Stimulated activated CD8-positive, alpha-beta memory T cell treated with anti-CD3 and anti-CD28 coated beads, Interleukin-15, amount 100 ng/mL, for 4 hours (primary cell): ENCODE results near the gene GUCA2A.
A peak's percentile ranks its signal among the peaks of the same experiment; 100 is the strongest.

Source experiments
- DNase-seq, 2 donors: peaks; one replicate each; pipeline ENCODE4 v3.0.0-alpha.2; 2020; ENCODE audit warnings: low read depth in 2 of 2

Gene GUCA2A

DNA sequence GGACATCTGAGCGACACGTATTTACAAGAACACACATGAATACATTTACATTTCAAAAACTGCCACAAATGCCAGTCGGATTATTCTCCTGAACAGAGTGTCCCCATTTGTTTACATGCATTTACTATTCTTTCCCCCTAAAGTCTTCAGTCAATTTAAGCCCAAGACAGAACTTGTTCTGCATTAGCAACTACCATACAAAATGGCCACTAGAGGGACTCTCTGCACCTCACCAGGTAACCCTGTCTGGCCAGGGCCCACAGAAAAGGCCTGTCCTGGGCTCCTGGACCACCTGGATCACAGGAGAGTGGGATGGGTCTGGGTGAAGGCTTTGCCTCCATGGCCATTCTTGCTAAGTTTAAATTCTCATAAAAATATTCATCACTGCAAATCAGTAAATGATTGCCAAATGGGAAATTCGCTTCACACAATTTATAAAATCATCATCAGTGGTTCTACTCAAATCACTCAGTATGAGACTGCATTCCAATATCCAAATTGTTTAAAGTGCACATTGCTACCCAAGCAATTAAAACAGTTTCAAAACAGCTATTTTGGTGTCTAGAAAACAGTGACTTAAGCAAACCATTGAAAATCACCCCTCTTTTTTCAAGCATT, 12.5 kb upstream of the GUCA2A start:
- no peak for DNase-seq

DNA sequence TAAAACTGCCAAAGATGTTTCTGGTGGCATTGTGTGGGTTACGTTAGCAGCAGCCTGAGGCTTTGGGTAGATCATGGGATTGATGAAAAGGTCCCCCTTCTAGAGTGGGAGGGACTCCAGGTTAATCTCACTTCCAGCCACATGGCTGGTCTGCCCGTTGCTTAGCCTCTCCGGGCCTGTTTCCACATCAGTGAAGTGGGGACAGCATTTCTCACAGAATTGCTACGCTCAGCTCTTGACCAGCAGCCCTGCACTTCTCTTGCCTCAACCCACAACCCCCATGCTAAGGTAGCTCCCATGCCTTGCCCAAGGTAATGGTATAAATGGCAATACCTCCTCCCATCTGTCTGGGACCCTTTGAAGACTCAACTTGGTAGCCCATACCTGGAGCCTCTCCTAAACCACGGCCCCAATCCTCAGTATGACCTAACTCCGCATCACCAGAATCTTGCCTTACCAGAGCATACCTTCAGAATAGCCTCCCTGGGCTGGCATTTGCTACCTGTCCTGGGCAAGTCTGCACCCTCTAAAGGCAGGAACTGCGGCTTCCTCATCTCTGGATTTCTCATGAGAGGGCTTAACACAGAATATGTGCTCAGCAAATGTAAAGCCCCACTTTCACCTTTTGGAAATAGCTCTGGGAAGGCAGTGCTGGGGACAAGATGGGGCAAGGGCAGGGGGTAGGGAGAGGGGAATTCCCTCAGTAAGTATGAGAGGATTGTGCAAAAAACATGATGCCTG, 10.9 kb upstream of the GUCA2A start:
- no peak for DNase-seq

DNA sequence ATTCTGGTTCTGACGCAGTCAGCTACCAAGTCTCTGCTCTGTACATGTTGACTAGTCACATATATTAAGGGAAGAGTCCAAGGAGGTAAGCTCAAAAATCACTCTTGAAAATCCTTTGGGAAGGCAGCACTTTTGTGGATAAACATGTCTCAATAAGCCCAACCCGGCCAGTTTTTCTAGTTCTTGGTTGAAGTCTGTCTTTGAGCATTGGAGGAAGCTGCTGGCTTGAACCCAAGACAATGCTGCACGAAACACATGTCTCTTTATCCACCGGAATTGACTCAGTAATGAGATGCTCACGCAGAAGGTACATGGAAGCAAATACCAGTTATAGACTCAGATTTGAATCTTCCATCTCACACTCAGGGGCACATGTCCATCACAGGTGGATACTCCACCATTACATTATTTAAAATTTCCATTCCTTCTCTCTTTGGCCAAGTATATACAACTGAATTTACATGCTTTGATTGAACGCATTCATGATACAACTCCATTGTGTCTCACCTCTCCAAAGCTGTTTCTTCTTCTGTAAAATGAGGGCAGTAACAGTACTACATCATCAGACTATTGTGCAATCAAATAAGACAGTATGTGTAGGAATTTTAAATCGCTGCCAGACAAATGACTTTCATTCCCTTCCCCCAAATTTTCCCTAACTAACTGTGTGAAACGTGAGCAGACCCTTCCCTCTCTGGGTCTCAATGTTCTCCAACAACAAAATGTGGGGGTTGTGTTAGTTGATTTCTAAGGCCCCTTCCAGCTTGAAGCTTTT, 9.6 kb upstream of the GUCA2A start:
- no peak for DNase-seq

DNA sequence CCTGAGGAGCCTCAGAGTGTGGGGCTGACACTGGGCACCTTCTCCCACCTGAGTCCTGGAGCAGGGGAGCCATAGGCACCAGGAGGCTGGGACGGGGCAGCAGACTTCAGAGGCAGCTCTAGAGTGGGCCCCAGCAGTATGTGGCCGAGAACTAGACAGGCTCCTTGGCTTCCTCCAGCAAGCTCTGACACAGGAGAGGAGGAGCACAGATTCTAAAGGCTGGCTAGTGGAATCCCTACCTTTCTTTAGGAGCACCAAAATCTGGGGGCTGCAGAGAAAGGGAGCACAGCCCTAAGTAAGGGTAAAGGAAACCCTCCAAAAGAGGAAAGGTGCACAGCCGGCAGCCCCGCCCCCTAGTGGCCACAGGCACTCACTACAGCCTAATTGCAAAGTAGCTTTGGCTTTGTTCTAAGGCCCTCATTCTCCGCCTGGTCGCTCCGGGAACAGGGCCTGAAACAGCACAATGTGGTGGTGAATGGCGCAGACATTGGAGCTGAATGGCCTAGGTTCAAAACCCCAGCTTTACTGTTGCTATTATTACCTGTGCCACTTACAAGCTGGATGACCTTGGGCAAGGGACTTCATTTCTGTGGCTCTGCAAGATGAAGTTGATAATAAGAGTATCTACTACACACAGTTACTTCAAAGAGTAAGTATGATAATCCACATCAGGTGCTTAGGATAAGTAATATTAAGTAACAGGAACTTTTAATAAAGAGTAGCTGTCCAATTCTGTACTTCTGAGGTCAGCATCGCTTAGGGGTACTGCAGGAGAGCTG, 8.8 kb upstream of the GUCA2A start:
- peak; percentile 32 to 42 for DNase-seq

DNA sequence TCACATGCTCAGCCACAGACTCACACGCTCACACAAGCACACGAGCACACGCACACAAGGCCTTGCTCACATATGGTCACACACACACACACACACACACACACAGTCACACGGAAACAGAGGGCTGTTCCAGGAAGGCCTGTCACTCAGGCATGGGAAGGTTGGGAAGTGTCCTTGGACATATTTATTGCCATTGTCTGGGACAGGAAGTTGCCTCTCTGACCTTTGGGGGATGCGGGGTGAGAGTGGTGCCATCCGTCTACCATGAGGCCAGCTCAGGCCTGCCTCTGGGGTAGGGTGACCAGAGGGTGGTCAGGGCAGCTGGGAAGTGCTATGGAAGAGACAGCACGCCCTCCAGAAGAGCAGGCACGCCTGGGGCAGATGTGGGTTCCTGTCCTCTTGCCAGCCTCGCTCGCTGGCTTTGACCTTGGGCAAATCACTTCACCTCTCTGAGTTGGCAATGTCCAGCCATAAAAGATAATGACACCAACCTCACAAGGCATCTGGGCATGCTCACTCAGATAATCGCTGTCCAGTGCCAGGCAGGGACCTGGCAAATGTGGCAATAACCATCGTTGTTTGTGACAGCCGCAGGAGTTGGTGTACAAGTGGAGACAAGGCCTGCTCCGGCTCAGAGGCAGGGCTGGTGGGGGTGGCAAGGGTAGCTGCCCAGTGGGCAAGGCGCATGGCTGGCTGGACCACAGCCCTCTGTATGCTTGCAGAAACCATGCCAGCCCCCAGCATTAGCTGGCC, 8.0 kb upstream of the GUCA2A start:
- no peak for DNase-seq

DNA sequence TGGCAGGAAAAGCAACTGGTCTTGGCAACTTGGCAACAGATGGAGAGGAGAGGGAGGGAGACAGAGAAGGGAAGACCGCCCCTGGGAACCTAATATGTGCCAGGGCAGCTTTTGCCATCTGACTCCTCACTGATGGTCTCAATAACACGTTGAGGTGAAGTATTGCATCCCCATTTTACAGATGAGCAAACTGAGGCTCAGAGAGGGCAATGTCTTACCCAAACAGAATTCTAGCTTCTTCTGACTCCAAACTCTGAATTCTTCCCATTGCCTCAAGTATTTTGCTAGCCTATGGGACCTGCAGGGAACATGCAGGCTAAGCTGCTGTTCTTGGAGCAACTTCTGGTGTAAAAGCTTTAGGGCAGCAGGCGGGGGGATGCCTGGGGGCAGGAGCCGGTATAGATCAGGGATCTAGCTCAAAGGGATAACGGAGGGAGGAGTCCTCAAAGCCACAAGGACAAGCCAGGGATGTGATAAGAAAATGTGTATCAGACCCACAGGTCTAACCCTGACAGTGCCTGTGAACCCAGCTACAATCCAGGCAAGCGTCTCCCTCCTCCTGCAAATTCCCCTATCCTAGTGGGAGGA, 7.2 kb upstream of the GUCA2A start:
- DNase-seq, result no peak

DNA sequence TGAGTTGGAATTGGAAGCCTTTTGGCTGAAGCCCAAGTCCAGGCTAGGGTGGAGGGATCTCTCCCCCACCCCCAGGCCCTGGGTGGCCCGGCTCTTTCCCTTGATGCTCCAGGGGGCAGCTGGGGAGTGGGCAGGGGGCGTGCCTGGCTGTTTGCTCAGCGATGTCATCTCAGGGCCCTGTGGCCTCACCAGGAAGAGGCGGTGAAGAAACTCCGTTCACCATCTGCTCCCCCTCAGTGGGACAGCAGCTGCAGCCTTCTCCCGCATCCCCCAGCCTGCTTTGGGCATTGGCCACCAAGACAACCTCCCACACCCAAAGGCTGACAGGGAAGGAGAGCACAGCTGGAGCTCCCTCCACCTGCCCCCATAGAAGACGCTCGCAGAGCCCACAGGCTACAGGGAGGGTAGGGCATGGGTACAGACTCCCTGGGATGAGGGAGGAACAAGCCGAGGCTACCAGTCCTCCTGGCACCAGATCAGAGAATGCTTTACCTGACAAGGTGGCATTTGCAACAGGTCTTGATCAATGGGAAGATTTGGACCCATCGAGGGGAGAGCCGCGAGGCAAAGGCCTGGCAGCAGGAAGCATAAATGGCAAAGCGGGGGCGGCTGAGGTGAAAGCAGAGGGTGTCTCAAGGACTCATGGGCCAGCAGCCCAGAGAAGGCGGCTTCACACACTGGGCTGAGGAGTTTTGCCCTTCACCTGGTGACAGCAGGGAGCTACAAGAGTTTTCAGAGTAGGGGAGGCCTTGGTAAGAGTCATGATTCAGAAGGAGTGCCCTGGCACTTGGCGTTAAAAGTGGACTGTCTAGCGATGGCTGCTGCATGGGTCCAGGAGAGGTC, 6.5 kb upstream of the GUCA2A start:
- no peak for DNase-seq

DNA sequence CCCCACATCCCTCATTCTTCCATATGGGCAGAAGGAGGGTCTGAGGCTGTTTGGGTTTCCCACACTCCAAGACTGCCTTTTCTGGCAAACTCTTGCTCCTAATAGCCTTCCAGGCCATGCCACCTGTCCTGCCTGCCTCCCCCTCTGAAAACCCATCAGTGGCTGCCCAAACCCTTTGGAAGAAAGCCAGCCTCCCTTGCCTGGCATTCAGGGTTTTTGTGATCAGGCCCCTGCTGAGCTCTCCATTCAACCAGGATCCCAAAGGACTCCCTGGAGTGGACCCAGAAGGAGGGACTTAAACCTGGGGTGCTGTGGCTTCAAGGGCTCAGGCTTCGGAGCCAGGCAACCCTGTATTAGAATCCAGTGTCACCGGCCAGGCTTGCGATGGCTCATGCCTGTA, 4.2 kb upstream of the GUCA2A start:
- no peak for DNase-seq

DNA sequence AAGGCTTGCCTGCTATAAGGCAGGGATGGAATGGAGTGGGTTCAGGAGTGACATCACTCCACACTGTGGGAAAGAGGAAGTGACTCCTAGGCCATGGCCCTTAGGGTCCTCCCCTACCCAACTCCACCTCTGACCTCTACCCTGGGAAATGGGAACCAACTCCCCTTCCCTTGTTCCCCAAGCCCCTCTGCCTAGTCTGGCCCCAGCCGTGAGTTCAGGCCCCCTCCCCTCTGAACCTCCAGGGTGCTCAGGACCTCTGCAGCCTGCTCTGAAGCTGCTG, 3.8 kb upstream of the GUCA2A start:
- no peak for DNase-seq

DNA sequence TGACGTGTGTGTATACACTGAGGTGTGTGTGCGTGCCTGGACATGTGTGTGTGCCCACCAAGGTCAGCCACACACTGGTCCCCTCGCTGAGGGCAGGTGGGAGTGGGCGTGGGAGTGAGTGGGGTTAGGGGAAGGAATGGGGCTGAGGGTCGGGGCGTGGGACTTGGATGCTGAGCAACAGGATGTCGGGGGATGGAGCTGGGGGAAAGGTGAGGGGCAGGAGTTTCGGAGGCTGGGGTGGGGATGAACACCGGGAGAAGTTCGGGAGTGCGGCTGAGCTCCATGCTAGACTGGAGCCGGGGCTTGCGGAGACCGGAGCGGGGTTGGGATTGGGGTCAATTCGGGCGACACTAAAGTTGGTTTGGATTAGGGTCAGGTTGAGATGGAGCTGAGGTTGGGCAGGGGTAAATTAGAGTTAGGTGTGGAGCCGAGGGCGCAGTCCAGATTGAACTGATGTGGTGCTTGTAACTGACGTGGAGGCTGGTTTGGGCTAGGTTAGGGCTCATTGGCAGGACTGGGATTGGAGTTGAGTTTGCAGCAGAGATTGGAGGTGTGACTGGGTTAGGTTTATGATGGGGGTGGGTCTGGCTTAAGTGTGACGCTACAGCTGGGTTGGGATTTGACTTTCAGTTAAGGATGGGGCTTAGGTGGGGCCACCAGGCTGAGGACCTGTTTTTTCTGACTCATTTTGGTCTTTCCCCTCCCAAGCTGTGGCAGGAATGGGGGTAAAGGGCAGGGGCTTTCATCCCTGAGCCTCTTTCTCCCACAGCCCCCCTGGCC, 3.3 kb upstream of the GUCA2A start:
- DNase-seq, result no peak

DNA sequence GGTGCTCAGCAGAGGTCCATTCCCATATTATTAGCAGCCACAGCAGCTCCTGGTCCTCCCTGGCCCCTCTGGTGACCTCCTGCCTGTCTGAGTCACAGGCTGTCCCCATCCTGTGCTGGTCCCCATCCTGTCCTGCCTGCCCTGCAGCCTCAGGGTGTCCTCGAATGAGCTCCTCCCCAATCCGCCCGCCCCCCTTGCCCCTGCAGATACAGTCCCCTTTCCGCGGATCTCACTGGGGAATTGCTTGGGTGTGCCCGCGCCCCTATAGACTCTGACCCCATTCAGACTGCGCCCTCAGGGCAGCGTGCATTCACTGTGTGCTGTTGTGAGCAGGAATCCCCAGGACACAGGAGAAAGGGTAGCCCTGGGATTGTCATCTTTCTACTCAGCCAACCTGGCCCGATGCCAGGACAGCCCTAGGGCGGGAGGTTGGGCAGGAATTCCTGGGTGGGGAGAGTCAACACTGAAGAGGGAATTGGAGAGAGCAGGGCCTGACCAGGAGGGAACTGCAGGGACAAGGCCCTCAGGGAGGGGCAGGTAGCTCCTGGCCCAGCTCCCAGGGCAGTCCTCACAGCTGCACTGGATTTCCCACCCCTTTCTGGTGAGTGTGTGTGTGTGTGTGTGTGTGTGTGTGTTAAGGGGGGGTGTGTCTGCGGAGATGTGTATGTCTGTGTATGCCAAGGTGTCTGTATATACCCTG, 1.1 kb upstream of the GUCA2A start:
- no peak for DNase-seq

DNA sequence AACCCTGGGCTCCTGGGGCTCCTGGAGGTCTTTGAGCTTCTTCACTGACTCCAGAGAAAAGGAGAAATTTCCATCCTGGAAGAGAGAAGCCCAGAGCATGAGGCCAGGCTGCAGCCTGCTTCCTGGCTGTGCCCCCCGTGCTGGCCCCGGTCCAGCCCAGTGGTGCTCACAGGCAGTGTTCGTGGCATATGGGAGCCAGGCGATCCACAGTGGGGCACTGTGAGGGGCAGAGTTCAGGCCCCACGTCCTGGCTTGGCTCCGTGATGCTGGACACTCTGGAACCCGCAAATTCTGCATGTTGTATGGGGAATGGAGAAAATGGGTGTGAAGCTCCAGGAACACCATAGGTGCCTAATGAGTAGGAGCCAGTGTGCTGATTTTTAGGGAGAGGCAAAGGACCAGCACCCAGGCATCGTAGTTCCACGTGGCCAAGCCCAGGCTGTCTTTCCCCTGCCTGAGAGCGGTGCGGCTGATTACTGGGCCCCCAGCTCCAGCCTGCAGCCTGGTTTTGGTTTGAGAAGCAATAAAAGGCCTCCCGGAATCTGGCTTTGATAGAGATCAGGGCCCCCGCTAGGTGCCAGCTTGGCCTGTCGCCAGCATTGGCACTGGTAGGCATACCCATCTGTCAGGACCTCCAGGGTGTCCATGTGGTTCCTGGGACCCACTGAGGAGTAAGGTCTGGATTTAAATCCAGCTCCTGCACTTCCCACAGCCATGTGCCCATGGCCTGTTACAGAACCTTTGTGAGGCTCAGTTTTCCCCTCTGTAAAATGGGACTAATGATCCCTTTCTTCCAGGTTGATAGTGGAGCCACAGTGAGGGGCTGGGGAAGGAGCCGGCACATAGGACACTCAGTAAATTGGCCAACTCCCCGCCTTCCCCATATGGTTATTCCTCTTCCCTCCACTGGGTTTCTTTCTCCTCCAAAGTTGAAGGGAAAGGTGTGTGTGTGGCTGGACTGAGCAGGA, 725 bp downstream of the GUCA2A start:
- DNase-seq, result no peak

DNA sequence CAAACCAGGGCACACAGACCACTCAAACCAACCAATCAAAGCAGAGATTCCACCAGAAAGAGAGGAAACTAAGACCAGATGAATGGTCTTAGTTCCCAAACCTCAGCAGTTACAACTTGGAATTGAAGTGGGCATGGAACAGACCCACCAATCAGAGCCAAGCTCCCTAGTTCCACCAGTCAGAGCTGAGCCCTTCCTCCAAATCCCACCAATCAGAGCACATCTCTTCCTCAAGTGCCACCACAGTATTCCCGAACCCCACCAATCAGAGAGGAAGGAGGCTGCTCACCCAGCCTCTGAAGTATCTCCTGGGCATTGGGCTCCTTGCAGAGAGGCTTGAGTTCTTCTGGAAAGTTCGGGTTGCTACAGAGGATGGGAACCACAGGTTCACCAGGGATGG, 1.4 kb downstream of the GUCA2A start:
- no peak for DNase-seq

DNA sequence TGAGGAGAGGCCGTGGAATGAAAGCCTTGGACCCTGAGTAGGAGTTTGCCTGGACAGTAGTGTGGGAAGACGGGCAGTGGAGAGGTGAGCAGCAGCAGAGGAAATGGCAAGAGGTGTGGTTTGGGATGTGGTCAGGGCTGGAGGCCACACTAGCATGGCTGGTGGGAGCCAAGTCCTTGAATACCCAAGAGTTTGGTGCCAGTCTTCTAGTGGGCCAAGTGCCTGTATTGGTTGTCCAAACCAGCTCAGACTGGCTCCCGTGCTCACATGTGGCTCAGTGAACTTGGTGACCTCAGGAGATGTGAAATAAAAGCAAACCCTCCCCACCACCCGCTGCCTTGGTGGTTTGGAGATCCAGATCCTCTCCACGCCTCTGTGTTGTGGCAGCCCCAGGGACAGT, 2.4 kb downstream of the GUCA2A start:
- DNase-seq, result no peak

DNA sequence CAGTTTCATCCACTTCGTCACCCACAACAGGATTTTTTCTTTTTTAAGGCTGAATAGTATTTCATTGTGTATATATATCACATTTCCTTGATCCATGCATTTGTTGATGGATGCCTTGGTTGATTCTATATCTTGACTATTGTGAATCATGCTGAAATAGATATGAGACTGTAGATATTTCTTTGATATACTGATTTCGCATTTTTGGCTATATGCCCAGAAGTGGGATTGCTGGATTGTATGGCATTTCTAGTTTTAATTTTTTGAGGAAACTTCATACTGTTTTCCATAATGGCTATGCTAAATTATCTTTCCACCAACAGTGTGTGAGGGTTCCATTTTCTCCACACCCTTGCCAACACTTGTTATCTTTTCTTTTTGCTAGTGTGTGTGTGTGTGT, 6.4 kb downstream of the GUCA2A start:
- no peak for DNase-seq

DNA sequence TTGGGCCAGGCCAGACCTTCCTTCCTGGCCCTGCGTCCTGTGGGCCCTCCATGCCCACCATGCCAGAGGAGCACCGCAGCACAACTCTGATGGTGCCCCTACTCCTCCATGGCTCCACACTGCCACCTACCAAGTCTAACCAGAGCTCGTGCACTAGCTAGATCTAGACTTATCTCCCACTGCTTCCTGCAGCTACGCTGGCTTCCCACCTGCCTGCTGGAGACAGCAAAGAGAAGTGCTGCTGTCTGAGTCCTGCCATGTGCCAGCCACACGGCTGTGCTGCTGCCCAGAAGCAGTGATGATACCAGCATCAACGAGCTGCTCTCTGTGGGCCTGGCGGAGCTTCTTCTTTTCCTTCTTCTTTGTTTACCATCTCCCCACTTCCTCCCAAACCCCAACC, 6.9 kb downstream of the GUCA2A start:
- no peak for DNase-seq

DNA sequence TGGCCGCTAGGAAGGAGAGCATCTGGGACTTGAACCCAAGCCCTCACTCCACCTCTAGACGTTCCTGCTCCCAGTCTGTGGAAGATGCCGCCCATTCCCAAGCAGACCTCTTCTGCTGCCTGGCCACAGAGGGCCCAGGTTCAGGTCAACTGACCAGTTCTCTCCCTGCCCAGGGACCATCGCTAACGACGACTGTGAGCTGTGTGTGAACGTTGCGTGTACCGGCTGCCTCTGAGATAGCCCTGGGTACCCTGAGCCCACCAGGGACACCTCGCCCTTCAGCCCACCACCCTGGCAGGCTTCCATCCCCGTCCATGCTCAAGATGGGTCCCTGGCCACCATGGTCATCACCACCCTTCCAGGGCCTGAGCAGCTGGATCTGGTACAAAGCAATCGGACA, 9.2 kb downstream of the GUCA2A start:
- no peak for DNase-seq

DNA sequence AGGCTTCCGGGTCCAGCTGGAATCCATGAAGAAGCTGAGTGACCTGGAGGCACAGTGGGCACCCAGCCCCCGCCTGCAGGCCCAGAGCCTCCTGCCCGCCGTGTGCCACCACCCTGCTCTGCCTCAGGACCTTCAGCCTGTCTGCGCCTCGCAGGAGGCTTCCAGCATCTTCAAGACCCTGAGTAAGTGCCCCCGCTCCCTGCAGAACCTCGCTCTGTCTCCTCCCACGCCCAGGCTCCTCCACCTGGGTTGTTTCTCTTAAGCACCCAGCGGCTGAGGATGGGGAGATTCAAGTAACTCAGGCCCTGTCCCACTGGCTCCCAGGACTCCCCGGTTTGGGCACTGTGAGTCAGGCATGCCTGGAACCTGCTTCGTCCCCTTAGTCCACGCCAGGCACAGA, 9.9 kb downstream of the GUCA2A start:
- DNase-seq, result no peak
